Heart left ventricle (tissue), 16 donors: ENCODE measurements around the gene SPP1. TPM values are rescaled to one million over a fixed set of nuclear protein-coding genes. Genes with fewer than 3 reads are reported as not detected.

Experiments
- ATAC-seq, 4 donors: fragments of 200-7000 bp; cut with Tn5 transposase; one replicate each; pipeline ENCODE4 v1.9.1; 2020 to 2022; ENCODE audit warnings: moderate library complexity in 4 of 4, mild to moderate bottlenecking in 3 of 4, moderate number of reproducible peaks in 1 of 4
- DNase-seq, 5 donors: peaks; one replicate each; pipeline ENCODE4 v3.0.0-alpha.2; 2020
- H3K27ac ChIP-seq, 12 donors: fragments of 200-600 bp; sonication (generic) in 4 of 12; one replicate each; pipeline versions ENCODE4 v1.5.0 to v1.8.0; 2016 to 2022; ENCODE audit warnings: mild to moderate bottlenecking in 2 of 12
- H3K27me3 ChIP-seq, 9 donors: fragments of 200-600 bp; sonication (generic) in 2 of 9; one replicate each; pipeline versions ENCODE4 v1.5.1 to v1.8.0; 2016 to 2022; ENCODE audit warnings: mild to moderate bottlenecking in 3 of 9
- H3K36me3 ChIP-seq, 9 donors: fragments of 200-600 bp; sonication (generic) in 2 of 9; one replicate each; pipeline versions ENCODE4 v1.5.0 to v1.8.0; 2018 to 2022; ENCODE audit warnings: mild to moderate bottlenecking in 2 of 9
- H3K4me1 ChIP-seq, 12 donors: fragments of 200-600 bp; sonication (generic) in 4 of 12; one replicate each; pipeline versions ENCODE4 v1.5.0 to v1.8.0; 2016 to 2022; ENCODE audit warnings: mild to moderate bottlenecking in 3 of 12
- H3K4me3 ChIP-seq, 12 donors: fragments of 200-600 bp; sonication (generic) in 4 of 12; one replicate each; pipeline versions ENCODE4 v1.5.0 to v1.8.0; 2017 to 2022; ENCODE audit warnings: mild to moderate bottlenecking in 9 of 12, moderate library complexity in 4 of 12
- H3K9me3 ChIP-seq, 12 donors: fragments of 200-600 bp; sonication (generic) in 4 of 12; one replicate each; pipeline versions ENCODE4 v1.5.0 to v1.8.0; 2016 to 2022; ENCODE audit warnings: mild to moderate bottlenecking in 1 of 12
- CTCF ChIP-seq, 12 donors: fragments of 200-600 bp; sonication (generic) in 4 of 12; IDR thresholded peaks; one replicate each; pipeline versions ENCODE4 v1.5.0 to v1.8.0; 2018 to 2022; ENCODE audit warnings: antibody characterized with exemption in 12 of 12, mild to moderate bottlenecking in 5 of 12
- POLR2A ChIP-seq, 2 donors: fragments of 450-650 bp; IDR thresholded peaks; one replicate each; pipeline ENCODE4 v1.6.1; 2017; ENCODE audit warnings: antibody characterized with exemption in 2 of 2, mild to moderate bottlenecking in 2 of 2, moderate library complexity in 2 of 2
- WGBS, 4 donors: extraction: QIAGEN DNeasy Blood & Tissue Kit in 2 of 4; methylation state at CpG; one replicate each; pipeline versions ENCODE4 v1.1.5 to v1.1.7; 2013 to 2018; 5-methylcytosine and 5-hydroxymethylcytosine counted together
- intact Hi-C, 10 donors: fragments of 100-400 bp; cut with DNase I; formaldehyde crosslinking; loops; one replicate each; pipeline versions ENCODE4 v1.11.1 to v1.14.2; 2022
- polyA plus RNA-seq, 2 donors: library from polyadenylated mRNA; stranded (reverse); fragments of 200-250 nt; gene quantifications; one replicate each; pipeline ENCODE4 v1.2.3, GENCODE V29; 2013
- total RNA-seq, 9 donors: library from RNA; depleted of rRNA in 2 of 9; stranded (reverse); fragments of >200 nt in 2 of 9; fragmentation: NEBNext Ultra II Directional in 3 of 9; extraction: Animal tissue kit (Norgen Biotek cat#: 25700) in 3 of 9; gene quantifications; one replicate each; pipeline versions ENCODE4 v1.1.0 to v1.2.4, GENCODE V29; 2016 to 2023
- donor health status: ischemic (EF 13 %, LVEDD 7.1; RV severe dilation, severe dysfunction).
- donor health status: healthy with polysubstance abuse.
- donor health status: DM: no; HTN: yes; CAD: no.
- donor health status: DM: no; HTN: no; CAD: no.
- donor health status: ischemic (EF 25% LVEDD 6.9; RV normal size, moderate dysfunction).
- donor health status: ischemic (EF 25% LVEDD 5.7; RV mildly dilated, moderate dysfunction).
- donor health status: healthy.
- donor health status: DM: yes; HTN: yes; CAD: no.
- donor health status: ischemic (EF 35%, LVEDD 5.7; RV mildly dilated, moderate dysfunction).
- donor health status: nonischemic (EF 11% LVEDD 7.7; RV severe dilation, severe dysfunction).
- donor health status: DM: yes; HTN: yes; CAD: no.
- donor health status: PGD.
- donor health status: ischemic (EF 29% LVEDD 5.4; RV normal size, mild dysfunction).
- donor health status: nonischemic (EF 23%, LVEDD 6.1; RV moderate dilation, normal function).

SPP1 gene
- total and polyA plus RNA-seq, 11 donors = 1.6 to 1,074 (median 11.4) TPM

DNA sequence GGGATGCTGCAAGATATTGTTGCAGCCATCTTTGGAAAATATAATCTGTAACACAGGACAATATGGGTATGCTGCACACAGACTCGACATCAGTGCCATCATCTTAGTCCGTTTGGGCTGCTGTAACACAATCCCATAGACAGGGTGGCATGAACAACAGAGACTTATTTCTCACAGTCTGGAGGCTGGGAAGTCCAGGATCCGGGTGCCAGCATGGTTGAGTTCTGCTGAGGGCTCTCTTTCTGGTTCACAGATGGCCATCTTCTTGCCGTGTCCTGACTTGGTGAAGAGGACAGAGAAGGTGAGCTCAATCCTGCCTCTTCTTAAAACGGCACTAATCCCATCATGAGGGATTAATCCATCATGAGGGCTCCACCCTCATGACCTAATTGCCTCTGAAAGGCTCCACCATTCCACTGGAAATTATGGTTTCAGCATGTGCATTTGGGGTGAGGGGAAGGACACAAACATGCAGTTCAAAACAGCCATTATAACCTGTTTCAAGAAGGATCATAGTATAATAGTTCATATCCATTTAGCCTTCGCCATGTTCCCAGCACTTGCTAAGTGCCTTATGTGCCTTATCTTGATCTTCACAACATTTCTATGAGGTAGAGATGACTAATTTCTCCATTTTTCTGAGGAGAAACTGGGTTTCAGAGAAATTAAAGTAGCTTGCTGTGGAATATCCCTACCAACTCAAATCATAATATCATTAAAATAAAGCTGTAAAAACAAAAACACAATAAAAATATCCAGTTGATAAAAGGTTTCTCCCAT, 27.9 kb upstream of the SPP1 start:
- intact Hi-C loops = no loop called here
- H3K4me3 ChIP-seq = no peak overlapping the region
- 76 to 89% (median 83%) methylated on average over 6 of the region's 6 CpGs for WGBS, 4 donors
- peaks cover 0 to 18% (median 0%) of the 10 kb centered on the region in 12 donors for H3K4me1 ChIP-seq
- TF ChIP-seq CTCF (IDR thresholded peaks at IDR 0.05) (no peak), POLR2A (IDR thresholded peaks at IDR 0.05) (no peak)
- no peaks in the 10 kb centered on the region for H3K27me3 ChIP-seq
- H3K9me3 ChIP-seq = no peaks in the 10 kb centered on the region
- no peaks in the 10 kb centered on the region for H3K36me3 ChIP-seq
- H3K27ac ChIP-seq = no peak overlapping the region
- DNase-seq (no peak), ATAC-seq (no peak)

DNA sequence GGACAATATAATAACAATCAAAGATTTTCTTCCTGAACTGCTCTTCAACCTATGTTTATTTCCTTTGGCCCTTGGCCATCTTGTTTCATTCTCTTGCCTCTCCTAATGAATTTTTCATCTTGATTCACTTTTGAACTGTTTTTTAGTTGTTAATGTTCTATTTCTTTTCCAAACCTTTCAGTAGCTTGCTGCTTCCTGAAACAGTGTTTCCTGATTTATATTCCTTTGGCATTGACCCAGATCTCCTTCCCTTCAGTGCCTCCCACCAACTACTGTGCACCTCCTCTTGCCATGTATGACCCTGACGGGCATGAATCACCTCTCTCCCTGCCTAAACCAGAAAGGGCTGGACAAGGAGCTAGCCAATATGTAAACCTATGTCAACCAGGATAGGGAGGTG, 25.6 kb upstream of the SPP1 start:
- H3K9me3 ChIP-seq = no peaks in the 10 kb centered on the region
- WGBS, 4 donors = 24 to 41% (median 32%) methylated on average over 1 of the region's 1 CpG
- no peak overlapping the region for H3K4me3 ChIP-seq
- ATAC-seq (peak in 3 of 4 donors; percentile 36 to 52 (median 42)), DNase-seq (no peak)
- H3K27me3 ChIP-seq = no peaks in the 10 kb centered on the region
- no peaks in the 10 kb centered on the region for H3K36me3 ChIP-seq
- intact Hi-C loops = no loop called here
- TF ChIP-seq CTCF (IDR thresholded peaks at IDR 0.05) (no peak), POLR2A (IDR thresholded peaks at IDR 0.05) (no peak)
- H3K4me1 ChIP-seq = peaks cover 0 to 18% (median 0%) of the 10 kb centered on the region in 12 donors
- H3K27ac ChIP-seq = peak overlapping the region in 1 of 12 donors; percentile 15

GRCh38 chr4:87950493-87950892, 25.0 kb upstream of the SPP1 start:
- no peak overlapping the region for H3K27ac ChIP-seq
- no peaks in the 10 kb centered on the region for H3K9me3 ChIP-seq
- no peak for ATAC-seq
- H3K27me3 ChIP-seq = no peaks in the 10 kb centered on the region
- TF ChIP-seq POLR2A (IDR thresholded peaks at IDR 0.05) = no peak
- no peak for TF ChIP-seq CTCF (IDR thresholded peaks at IDR 0.05)
- H3K36me3 ChIP-seq = no peaks in the 10 kb centered on the region
- DNase-seq = no peak
- intact Hi-C loops = no loop called here
- no peak overlapping the region for H3K4me3 ChIP-seq
- peaks cover 0 to 18% (median 0%) of the 10 kb centered on the region in 12 donors for H3K4me1 ChIP-seq

GRCh38 chr4:87950936-87951511, 24.5 kb upstream of the SPP1 start:
- TF ChIP-seq POLR2A (IDR thresholded peaks at IDR 0.05) = no peak
- H3K4me1 ChIP-seq = peaks cover 0 to 18% (median 0%) of the 10 kb centered on the region in 12 donors
- intact Hi-C loops = no loop called here
- no peaks in the 10 kb centered on the region for H3K36me3 ChIP-seq
- H3K4me3 ChIP-seq = no peak overlapping the region
- ATAC-seq (no peak), DNase-seq (no peak)
- no peaks in the 10 kb centered on the region for H3K27me3 ChIP-seq
- H3K9me3 ChIP-seq = no peaks in the 10 kb centered on the region
- no peak overlapping the region for H3K27ac ChIP-seq
- 81 to 87% (median 84%) methylated on average over 3 of the region's 3 CpGs for WGBS, 4 donors
